Sigmoid colon (tissue), 7 donors: ENCODE data around the gene TUBAL3. TPM values are rescaled to one million over a fixed set of nuclear protein-coding genes. Genes with fewer than 3 reads are reported as not detected.

Experiments used
- DNase-seq: peaks from one replicate; pipeline ENCODE4 v3.0.0-alpha.2; 2019
- H3K27ac ChIP-seq, 4 donors: fragments of 200-600 bp; sonication (generic); one replicate each; pipeline ENCODE4 v1.5.1; 2016 to 2019; ENCODE audit warnings: mild to moderate bottlenecking in 1 of 4
- H3K27me3 ChIP-seq, 3 donors: fragments of 200-600 bp; sonication (generic); one replicate each; pipeline ENCODE4 v1.5.1; 2019; ENCODE audit warnings: mild to moderate bottlenecking in 1 of 3
- H3K36me3 ChIP-seq, 4 donors: fragments of 200-600 bp; sonication (generic); one replicate each; pipeline ENCODE4 v1.5.1; 2016 to 2019
- H3K4me1 ChIP-seq, 4 donors: fragments of 200-600 bp; sonication (generic); one replicate each; pipeline ENCODE4 v1.5.1; 2017 to 2019
- H3K4me3 ChIP-seq, 4 donors: fragments of 200-600 bp; sonication (generic); one replicate each; pipeline ENCODE4 v1.5.1; 2017 to 2019; ENCODE audit warnings: mild to moderate bottlenecking in 2 of 4, moderate library complexity in 1 of 4
- H3K9me3 ChIP-seq, 4 donors: fragments of 200-600 bp in 3 of 4; sonication (generic) in 3 of 4; one replicate each; pipeline versions ENCODE4 v1.5.1 to v1.6.1; 2013 to 2019
- EP300 ChIP-seq, 4 donors: sonication (generic); formaldehyde crosslinking; IDR thresholded peaks; one replicate each; pipeline ENCODE4 v1.6.1; 2017; ENCODE audit warnings: antibody characterized with exemption in 4 of 4
- POLR2A ChIP-seq, 2 donors: fragments of 450-650 bp; IDR thresholded peaks; one replicate each; pipeline ENCODE4 v1.6.1; 2016; ENCODE audit warnings: antibody characterized with exemption in 2 of 2, mild to moderate bottlenecking in 2 of 2, moderate library complexity in 2 of 2
- POLR2AphosphoS5 ChIP-seq, 4 donors: sonication (generic); formaldehyde crosslinking; IDR thresholded peaks; one replicate each; pipeline ENCODE4 v1.6.1; 2017; ENCODE audit warnings: antibody characterized with exemption in 4 of 4
- WGBS, 2 donors: extraction: QIAGEN DNeasy Blood & Tissue Kit; methylation state at CpG; one replicate each; pipeline ENCODE4 v1.1.7; 2013; 5-methylcytosine and 5-hydroxymethylcytosine counted together
- intact Hi-C: fragments of 100-400 bp; cut with DNase I; formaldehyde crosslinking; loops from one replicate; pipeline ENCODE4 v1.15.1; 2023
- polyA plus RNA-seq, 3 donors: library from polyadenylated mRNA; stranded (reverse); fragments of 200-250 nt; gene quantifications; one replicate each; pipeline ENCODE4 v1.2.3, GENCODE V29; 2013
- total RNA-seq, 4 donors: library from RNA; depleted of rRNA; stranded (reverse); fragments of >200 nt; gene quantifications; one replicate each; pipeline ENCODE4 v1.1.0, GENCODE V29; 2016
- TF ChIP-seq, protein P1 (sequence below), 4 experiments: fragments of 450-650 bp in 3 of 4; fragments of 200-600 bp in 1 of 4; IDR thresholded peaks; one replicate each; pipeline ENCODE4 v1.5.1; 2016 to 2019; ENCODE audit warnings: antibody characterized with exemption in 4 of 4, mild to moderate bottlenecking in 3 of 4, moderate library complexity in 2 of 4
- donor health status: healthy with polysubstance abuse.
- donor health status: Bipolar disorder and iron deficiency.
- donor health status: healthy.

The TUBAL3 gene
- total RNA-seq (not detected), polyA plus RNA-seq (10 to 100 TPM; 15.3 to 52.2 (median 40.8) TPM)

DNA sequence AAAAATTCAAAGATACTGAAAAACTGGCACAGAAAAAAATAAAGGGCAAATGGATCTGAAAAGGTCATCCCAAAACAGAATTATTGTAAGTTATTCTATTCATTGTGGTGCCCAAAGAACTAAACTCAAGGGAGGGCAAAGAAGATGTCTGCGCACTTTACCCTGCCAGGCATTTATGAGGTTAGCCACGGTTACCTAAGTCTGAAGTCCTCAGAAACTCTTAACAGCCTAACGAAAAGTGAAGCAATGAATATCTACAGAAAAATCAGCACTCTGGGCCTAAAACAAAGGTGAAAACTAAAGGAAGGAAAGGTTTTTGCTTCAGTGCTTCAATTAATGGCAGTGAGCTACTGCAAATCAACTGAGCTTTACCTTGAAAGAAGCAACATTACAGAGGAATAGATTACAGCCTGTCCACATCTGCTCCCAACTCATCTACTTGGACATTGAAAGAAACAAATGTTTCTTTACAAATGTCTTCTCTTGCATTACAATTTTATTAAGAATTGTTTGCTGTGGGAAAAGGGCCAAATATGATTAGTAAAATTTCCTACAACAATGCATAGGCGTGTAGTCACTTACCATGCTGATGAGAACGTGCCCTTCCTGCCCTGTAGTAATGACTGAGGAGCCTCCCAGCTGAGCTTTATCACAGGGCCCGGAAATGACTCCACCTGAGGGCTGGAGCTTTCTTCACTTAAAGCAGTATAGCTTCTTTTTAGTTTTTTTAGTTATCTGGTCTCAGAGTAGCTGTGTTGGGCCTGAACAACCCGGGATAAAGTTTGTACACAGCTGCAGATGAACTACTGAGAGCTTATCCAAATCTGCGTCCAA lies at the start of gene TUBAL3:
Gene TUBAL3 (minus strand): TSS at position 621 of the 834 bp plus-strand sequence. CDS start 36 bp downstream, at position 585.
- intact Hi-C loops, result no loop called here
- Histone ChIP-seq H3K27ac (no peak within 1 kb of the TSS), H3K36me3 (no peaks in the 10 kb centered on the region), H3K9me3 (no peaks in the 10 kb centered on the region), H3K27me3 (no peaks in the 10 kb centered on the region), H3K4me1 (no peaks in the 10 kb centered on the region), H3K4me3 (no peak within 1 kb of the TSS)
- TF ChIP-seq, protein P1, sequence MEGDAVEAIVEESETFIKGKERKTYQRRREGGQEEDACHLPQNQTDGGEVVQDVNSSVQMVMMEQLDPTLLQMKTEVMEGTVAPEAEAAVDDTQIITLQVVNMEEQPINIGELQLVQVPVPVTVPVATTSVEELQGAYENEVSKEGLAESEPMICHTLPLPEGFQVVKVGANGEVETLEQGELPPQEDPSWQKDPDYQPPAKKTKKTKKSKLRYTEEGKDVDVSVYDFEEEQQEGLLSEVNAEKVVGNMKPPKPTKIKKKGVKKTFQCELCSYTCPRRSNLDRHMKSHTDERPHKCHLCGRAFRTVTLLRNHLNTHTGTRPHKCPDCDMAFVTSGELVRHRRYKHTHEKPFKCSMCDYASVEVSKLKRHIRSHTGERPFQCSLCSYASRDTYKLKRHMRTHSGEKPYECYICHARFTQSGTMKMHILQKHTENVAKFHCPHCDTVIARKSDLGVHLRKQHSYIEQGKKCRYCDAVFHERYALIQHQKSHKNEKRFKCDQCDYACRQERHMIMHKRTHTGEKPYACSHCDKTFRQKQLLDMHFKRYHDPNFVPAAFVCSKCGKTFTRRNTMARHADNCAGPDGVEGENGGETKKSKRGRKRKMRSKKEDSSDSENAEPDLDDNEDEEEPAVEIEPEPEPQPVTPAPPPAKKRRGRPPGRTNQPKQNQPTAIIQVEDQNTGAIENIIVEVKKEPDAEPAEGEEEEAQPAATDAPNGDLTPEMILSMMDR (IDR thresholded peaks at IDR 0.05), result no peak
- TF ChIP-seq POLR2A (IDR thresholded peaks at IDR 0.05) (no peak), EP300 (IDR thresholded peaks at IDR 0.05) (no peak), POLR2AphosphoS5 (IDR thresholded peaks at IDR 0.05) (no peak)
- DNase-seq, result no peak
- WGBS, 2 donors, result 41 to 64% methylated on average over 8 of the region's 8 CpGs

DNA sequence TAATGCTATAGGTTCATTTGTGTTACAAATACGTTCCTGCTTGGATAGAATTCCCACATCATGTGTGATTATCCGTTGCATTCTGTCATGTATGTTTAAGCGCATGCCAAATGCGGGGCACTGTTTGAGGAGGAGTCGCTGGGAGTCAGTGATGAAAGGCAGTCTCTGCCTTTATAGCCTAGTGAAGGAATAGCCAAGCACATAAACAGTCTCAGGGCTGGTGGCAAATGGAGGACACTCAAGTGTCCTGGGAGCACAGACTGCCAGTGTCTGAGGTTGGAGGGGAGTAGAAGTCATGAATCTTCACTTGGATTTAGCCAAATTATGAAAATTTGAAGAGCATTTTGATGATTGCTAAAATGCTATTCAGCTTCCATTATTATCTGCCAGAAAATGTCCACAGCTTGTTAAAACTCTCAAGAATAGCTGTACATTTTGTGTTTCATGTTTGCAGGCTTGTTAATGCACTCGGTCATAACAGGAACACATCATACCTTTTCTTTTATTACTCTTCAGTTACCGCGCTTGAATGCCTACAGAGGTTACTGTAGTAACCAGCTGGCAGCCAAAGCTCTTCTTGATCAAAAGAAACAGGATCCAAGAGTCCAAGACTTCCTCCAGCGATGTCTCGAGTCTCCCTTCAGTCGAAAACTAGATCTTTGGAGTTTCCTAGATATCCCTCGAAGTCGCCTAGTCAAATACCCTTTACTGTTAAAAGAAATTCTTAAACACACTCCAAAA lies 49.3 kb upstream of the TUBAL3 start:
- Histone ChIP-seq H3K4me1 (peaks cover 0 to 50% (median 28%) of the 10 kb centered on the region in 4 donors), H3K36me3 (peaks cover 22 to 67% (median 61%) of the 10 kb centered on the region in 4 donors), H3K9me3 (no peaks in the 10 kb centered on the region), H3K27me3 (no peaks in the 10 kb centered on the region), H3K4me3 (no peak overlapping the region), H3K27ac (peak overlapping the region; percentile 21 to 84 (median 82))
- TF ChIP-seq, protein P1 (IDR thresholded peaks at IDR 0.05), result no peak
- TF ChIP-seq POLR2A (IDR thresholded peaks at IDR 0.05), result no peak
- peak in 1 of 4 donors; percentile 6 for TF ChIP-seq EP300 (IDR thresholded peaks at IDR 0.05)
- TF ChIP-seq POLR2AphosphoS5 (IDR thresholded peaks at IDR 0.05), result peak in 3 of 4 donors; percentile 44 to 73 (median 55)
- 47 to 79% methylated on average over 13 of the region's 13 CpGs for WGBS, 2 donors
- no peak for DNase-seq
- intact Hi-C loops, result no loop called here

DNA sequence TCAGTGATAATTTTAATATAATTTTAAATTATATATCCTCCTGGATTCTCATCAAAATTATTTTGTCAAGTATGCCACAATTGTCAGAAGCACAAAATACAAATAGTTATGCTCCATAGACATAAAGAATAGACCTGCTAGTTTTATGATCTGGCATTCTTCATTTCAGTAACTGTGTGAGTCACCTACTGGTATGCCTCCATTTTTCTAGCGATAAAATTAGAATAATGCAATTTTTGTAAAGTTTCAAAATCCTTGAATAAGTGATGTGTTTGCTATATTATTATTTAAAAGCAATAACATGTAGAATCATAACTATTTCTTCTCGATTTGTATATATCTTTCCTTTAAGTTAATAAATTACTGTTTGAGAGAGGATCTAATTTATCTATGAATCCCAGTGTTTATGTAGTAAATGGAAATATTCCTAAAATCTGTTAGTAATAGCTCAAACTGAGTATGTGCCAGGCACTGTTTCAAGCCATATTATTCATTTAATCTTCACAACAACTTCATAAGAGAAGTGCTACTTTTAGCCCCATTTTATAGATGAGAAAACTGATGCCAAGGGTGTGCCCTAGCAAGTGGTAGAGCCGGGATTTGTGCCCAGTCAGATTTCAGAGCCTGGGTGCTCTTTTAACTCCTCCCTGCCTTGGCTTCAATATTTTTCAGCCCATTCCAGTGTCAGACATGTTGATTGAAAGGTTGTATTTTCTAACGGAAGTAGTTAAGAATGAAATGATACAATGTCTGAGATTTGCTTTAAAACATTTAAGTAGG lies 46.2 kb upstream of the TUBAL3 start:
- Histone ChIP-seq H3K27me3 (no peaks in the 10 kb centered on the region), H3K4me1 (peaks cover 0 to 55% (median 33%) of the 10 kb centered on the region in 4 donors), H3K9me3 (no peaks in the 10 kb centered on the region), H3K36me3 (peaks cover 12 to 35% (median 32%) of the 10 kb centered on the region in 4 donors), H3K4me3 (peak overlapping the region in 2 of 4 donors; percentile 62 to 63), H3K27ac (peak overlapping the region; percentile 79 to 84 (median 82))
- TF ChIP-seq POLR2A (IDR thresholded peaks at IDR 0.05) (no peak), POLR2AphosphoS5 (IDR thresholded peaks at IDR 0.05) (no peak), EP300 (IDR thresholded peaks at IDR 0.05) (no peak)
- TF ChIP-seq, protein P1 (IDR thresholded peaks at IDR 0.05), result no peak
- WGBS, 2 donors, result 33 to 70% methylated on average over 4 of the region's 4 CpGs
- DNase-seq, result no peak
- intact Hi-C loops, result no loop called here

DNA sequence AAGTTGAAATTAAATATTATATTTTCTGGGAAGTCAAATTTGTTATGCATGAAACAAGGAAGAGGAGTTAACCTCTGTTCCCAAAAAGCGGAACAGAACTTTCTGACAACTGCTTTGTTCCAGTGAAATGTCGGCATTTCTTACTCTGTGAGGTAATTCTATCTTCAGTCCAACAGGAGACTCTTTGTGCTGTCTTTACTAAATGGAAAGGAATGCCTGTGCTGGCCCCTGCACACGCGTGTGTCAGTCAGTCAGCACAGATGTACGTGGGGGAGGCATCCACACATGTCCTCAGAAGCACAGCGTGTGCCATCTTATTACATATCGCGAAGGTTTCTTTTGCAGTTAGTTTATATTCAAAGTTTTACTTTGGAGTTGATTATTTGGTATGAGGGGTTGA lies 45.2 kb upstream of the TUBAL3 start:
- peak overlapping the region; percentile 79 to 84 (median 82) for H3K27ac ChIP-seq
- H3K4me3 ChIP-seq, result peak overlapping the region; percentile 53 to 63 (median 60)
- 16 to 49% methylated on average over 8 of the region's 8 CpGs for WGBS, 2 donors
- peaks cover 7 to 26% (median 24%) of the 10 kb centered on the region in 4 donors for H3K36me3 ChIP-seq
- intact Hi-C loops, result loop anchor here (5.0 kb wide), 2 partner anchors 122 to 232 kb away; partner anchors contain the start of gene TASOR2
- DNase-seq, result no peak
- no peaks in the 10 kb centered on the region for H3K9me3 ChIP-seq
- no peaks in the 10 kb centered on the region for H3K27me3 ChIP-seq
- H3K4me1 ChIP-seq, result peaks cover 0 to 56% (median 34%) of the 10 kb centered on the region in 4 donors
- peak in 3 of 4 donors; percentile 55 to 67 (median 63) for TF ChIP-seq POLR2AphosphoS5 (IDR thresholded peaks at IDR 0.05)
- TF ChIP-seq POLR2A (IDR thresholded peaks at IDR 0.05), result no peak
- TF ChIP-seq, protein P1 (IDR thresholded peaks at IDR 0.05), result peak in 1 of 4 experiments; percentile 31
- TF ChIP-seq EP300 (IDR thresholded peaks at IDR 0.05), result peak in 1 of 4 donors; percentile 59
